HG02642 (cell line): Measurements from ENCODE around the gene AGAP3.

Source experiments
- ATAC-seq: cut with Tn5 transposase; IDR thresholded peaks from one replicate; pipeline ENCODE4 v1.9.1; 2021; ENCODE audit warnings: mild to moderate bottlenecking; ENCODE audit not compliant: unreplicated experiment, poor library complexity

Gene AGAP3

DNA sequence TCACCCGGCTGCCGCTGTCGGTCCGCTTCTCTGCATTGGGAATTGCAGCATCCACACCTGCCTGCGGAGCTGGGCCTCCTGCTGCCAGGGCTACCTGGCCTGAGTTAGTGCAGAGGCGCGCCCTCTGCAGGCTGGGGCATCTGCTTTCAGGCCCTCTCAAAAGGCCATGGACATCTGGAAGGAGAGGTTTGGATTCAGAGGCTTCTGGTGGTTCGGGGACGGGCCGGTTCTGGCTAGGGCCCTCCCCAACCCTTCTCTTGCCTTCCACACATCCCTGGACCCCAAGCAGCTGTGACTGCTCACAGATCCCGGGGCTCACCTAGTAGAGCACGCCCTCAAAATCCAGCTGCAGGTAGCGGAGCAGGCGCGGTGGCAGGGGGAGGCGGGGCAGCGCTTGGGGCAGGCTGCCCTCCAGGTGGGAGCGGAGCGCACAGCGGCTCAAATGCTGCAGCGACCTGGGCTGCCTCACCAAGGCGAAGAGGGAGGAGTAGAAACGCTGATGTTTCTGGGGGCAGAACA lies 89.6 kb downstream of the AGAP3 start:
- ATAC-seq, result no peak

DNA sequence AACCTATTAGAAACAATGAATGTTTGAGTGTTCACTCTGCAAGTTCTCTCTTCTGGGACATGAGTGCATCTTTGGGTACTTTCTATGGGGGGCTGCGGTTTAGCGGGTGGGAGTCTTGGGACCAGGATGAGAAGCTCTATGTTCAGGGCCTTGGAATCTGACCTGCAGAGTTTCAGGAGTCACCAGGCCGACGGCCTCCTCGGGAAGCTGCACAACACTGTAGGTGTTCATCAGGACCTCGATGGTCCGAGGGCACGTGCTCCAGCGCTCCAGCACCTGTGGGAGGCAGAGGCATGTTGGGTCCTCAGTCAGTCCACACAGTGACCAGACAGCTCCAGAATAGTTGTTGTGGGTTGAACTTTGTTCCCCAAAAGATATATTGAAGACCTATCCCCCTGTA lies 90.1 kb downstream of the AGAP3 start:
- no peak for ATAC-seq

DNA sequence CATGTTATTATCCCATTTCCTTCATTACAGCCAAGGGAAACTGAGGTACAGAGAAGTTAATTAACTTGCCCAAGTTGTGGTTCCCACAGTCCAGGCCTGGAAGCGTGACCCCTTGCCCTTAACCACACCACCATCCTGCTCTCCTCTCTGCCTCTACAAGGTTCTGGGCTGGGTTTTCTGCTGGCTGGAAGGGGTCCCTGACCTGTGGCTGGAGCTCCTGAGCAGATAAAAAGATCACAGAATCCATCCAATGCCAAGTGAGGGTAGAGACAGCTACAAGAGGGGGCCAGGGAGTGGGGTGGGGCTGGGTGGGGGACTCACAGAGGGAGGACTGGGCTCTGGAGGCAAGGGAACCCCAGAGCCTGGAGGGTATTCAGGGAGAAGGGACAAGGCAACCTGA lies 91.0 kb downstream of the AGAP3 start:
- no peak for ATAC-seq

DNA sequence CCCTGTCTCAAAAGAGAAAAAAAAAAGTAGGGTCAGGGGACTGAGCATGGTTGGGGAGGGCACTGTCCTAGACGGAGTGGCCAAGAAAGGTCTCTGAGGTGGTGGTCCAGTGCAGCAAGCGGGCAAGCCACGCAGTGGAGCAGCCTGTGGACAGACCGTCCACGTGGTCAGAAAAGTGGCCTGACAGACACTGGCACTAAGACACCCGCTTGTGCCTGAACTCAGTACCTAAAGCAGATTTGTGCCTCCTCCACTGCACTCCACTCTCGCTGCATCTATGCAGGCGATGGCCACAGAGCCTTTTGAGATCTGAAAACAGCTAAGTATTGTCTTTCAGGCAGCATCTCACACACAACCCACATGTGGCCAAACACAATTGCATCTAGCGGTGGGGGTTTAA lies 92.0 kb downstream of the AGAP3 start:
- no peak for ATAC-seq

DNA sequence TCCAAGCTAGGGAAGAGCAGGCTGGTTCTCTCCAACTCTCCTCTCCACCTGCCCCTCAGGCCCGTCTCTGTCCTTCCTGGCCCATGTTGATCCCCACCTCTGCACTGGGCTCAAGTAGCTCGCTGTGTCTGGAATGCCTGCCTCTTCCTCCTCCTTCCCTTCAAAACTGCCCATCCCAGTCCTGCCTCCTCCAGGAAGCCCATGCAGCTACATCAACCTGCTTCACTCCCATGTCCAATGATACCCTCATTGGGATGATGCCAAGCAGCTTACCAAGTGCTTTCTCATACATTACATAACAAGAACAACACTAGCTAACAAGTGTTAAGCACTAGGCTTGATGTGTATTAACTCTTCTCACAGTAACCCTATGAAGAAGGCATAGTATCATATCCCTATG lies 92.6 kb downstream of the AGAP3 start:
- no peak for ATAC-seq

DNA sequence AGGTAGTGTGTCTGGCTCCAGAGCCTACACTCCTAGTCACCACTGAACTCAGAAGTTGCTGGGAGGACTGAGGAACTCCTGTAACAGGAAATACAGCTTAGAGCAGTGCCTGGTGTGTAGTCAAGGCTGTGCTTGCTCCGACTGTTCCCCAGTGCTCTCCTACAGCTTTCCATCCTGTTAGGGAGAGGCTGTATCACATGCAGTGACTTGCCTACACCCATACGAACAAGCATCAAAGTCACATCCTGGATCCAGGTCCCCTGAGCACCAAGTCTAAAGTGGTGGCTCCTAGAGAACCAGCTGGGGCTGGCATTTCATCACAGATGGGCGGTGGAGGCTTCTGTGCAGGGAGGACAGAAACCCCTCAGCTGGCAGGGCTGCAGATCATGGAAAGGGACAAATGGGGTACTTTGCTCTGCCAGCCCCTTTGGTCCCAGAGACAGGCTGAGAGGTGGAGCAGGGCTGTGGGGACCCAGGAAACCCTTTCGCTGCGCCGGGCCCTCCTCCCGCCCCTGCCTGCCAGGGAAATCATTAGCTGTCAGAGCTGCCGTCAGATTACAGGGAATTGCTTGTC lies 93.1 kb downstream of the AGAP3 start:
- no peak for ATAC-seq

DNA sequence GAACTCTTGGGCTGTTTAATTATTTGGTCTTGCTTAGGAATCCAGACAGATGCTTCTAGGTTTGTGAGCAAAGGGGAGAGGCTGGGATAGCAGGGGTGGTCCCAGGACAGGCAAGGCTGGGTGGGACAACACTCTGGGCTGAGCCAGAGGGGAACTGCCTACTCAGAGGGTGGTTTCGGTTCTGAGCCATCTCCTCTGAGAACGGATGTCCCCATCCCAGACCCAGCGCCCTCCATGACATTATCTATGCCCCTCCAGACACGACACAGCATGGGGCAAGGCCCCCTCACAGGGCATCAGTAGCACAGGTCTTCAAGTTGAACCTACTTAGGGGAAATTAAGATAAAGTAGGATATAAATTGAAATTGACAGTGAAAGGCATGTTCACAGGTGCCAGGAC lies 93.7 kb downstream of the AGAP3 start:
- no peak for ATAC-seq

DNA sequence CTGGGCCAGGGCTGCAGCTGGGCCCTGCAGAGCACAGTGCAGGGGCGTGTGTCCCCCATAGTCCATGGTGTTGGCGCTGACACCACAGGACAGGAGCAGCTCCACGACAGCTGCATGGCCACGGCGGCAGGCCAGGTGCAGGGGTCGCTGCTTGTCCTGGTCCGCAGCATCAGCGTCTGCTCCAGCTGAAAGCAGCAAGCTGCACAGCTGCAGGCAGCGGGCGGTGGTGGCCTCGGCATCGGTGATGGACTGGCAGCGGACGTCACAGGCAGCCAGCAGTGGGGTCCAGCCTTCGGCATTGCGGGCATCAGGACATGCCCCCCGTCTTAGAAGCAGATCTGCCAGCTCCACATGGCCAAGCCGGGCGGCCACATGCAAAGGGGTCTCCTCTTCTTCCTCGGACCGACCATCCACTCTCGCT lies 94.7 kb downstream of the AGAP3 start:
- no peak for ATAC-seq

DNA sequence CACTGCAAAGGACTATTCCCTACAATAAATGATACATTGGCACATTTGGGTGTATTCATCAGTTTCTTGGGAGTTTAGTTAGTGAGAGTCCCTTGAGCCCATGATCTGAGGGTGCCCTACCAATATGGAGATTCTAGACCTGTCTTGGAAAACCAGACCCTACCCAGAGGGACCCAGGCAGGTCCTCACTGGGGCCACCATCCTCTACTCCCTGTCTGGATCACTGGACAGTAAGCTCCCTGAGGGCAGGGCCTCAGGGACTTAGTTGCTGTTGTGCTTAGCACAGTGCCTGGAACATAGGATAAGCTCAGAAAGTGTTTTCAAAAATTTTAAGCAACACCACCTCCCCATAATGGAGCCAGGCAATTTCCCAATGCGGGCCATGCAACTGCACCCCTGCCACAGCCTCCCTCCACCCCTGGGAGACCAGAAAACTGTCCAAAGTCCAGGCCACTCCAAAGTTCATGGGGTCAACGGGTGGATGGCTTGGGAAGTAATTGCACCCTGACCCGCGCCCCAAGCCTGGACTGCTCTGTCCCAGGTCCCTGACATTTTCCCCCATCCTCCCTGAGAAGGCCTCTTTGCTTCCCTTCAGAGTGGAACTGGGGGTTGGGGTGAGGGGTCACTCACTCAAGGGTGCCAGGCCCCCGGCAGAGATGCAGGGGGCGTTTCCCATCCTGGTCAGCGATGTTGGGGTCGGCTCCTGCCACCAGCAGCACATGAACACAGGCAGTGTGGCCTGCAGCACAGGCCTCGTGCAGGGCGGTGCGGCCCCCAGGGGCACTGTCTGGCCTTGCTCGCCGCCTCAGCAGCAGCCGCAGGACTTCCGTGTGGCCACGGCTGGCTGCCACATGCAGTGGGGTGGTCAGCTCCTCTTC lies 99.7 kb downstream of the AGAP3 start:
- no peak for ATAC-seq

DNA sequence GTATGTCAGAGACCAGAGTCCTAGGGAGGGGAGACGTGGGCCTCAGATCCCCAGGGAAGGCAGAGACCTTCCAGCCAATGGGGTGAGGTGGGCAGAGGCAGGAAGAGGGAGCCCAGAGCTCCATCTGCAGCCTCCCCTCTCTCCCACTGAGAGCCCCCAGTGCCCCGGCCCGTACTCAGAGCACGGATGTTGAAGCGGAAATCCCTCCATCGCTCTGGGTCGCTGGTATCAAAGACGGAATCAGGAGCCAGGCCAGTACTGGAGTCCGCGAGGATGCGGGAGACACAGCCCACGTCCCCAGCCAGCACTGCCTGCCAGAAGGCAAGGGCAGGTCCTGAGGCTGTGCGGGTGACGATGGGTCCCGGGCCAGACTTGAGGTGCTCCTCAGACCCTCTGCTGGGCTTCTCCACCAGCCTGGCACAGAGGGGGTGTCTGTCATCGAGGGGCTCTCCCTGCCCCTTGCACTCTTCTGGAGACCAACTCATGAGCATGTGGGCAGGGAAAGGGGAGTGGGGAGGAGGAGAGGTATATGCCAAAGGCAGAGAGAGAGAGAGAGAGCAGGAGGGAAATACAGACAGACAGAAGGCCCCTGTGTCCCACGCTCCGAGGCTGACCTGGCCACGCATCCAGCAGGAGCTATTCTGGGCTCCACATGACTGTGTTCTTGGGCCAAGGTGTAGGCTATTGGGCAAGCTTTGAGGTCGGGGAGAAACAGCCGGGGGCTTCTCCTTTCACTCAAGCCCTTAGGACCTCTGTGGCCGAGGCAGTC lies 100.5 kb downstream of the AGAP3 start, which contains the start of gene ASB10:
TSS of gene ASB10 (minus strand) at position 611 of the 769 bp plus-strand sequence. CDS start at position 491, 120 bp downstream.
- ATAC-seq, result no peak

DNA sequence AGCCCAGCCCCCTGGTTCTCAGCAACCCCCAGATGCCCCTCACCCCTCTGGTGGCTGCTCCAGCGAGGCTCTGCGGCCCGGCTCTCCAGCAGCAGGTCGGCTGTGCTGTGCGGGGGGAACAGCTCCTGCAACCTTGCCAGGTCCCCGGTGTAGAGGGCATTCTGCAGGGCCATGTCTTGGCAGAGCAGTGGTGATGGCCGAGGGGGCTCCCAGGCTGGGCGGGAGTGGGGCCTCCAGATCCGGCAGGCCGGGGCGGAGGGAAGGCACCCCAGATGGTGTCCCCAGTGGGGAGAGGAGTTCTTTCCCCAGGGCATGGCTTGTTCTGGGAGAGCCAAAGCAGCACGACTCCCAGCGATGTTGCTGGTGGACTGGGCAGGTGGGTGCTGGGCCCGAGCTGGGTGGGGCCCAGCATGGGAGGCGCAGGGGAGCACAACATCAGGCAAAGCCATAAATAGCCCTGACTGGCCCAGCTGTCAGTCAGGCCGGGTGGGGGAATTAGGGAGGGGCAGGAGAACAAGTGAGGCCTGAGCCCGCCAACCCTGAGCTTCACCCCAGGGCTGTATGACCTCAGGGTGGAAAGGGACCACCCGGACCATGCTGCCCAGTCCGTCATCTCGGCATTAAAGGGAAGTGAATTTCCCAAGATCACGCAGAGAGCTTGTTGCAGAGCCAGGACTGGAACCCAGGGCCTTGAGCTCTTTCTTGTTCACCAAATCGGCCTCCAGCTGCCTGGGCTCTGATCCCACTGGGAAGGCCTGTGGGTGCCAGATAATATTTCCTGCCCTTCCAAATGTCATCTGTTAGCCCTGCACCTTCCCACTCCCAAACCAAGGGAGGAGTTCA lies 101.4 kb downstream of the AGAP3 start:
- ATAC-seq, result no peak

DNA sequence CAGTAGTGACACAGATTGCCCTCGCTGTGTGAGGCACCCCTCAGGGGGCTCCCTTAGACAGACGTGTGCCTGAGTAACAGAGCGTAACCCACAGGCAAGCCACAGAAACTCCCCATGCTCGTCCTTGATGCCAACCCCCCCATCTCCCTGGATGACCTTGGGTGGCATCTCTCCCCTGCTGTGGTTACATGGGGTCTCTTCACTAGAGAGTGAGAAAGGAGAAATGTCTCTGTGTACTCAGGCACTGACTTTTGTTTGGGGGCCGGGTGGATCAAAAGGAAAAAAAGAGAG lies 101.9 kb downstream of the AGAP3 start:
- ATAC-seq, result no peak

DNA sequence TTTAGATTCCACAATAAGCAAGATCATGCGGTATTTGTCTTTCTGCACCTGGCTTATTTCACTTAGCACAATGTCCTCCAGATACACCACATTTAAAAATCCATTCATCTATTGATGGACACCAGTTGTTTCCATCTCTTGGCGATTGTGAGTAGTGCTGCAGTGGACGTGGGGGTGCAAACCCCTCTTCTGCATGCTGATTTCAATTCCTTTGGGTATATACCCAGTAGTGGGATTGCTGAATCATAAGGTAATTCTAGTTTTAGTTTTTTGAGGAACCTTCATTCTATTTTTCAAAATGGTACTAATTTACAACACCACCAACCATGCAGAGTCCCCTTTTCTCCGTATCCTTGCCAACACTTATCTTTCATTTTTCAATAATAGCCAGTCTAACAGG lies 102.8 kb downstream of the AGAP3 start:
- no peak for ATAC-seq

DNA sequence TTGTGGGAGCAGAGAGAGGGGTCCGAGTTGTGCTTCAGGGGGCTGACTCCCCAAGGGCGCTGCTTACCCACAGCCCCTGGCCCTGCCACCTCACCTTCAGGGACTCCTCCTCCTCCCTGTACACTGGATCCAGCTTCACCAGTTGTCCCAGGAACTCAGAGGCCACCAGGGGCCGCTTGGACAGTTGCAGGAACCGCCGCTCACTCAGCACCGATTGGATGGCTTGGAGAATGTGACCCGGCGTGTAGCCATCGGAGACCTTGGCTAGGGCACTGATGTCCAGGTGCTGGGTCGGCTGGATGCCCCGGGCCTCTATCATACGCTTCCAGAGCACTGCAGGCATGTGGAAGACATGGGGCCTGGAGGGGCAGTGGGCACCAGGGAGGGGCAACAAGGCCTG lies 105.3 kb downstream of the AGAP3 start:
- ATAC-seq, result no peak

DNA sequence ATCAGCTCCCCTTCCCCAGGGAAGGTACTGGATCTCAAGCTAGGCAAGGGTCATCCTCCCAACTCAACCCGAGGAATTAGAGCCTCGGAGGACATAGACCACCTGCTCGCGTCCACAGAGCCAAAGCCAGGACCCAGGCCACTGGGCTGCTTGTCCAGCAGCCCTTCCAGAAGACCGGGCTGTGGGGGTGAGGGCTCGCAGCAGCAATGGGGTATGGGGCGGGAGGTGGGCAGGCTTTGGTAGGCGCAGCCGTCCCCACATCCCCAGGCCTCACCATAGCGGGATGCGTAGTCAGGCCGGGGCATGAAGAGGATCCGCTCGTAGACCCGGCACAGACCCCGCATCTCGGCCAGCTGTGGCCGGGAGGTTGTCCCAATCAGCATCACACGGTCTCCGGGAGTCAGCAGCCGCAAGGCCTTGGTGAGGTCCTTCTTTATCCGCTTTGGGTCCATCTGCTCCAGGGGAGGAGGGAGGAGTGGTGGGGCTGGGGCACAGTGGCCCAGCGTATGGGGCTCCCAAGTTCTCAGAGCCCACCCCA lies 105.8 kb downstream of the AGAP3 start:
- no peak for ATAC-seq

DNA sequence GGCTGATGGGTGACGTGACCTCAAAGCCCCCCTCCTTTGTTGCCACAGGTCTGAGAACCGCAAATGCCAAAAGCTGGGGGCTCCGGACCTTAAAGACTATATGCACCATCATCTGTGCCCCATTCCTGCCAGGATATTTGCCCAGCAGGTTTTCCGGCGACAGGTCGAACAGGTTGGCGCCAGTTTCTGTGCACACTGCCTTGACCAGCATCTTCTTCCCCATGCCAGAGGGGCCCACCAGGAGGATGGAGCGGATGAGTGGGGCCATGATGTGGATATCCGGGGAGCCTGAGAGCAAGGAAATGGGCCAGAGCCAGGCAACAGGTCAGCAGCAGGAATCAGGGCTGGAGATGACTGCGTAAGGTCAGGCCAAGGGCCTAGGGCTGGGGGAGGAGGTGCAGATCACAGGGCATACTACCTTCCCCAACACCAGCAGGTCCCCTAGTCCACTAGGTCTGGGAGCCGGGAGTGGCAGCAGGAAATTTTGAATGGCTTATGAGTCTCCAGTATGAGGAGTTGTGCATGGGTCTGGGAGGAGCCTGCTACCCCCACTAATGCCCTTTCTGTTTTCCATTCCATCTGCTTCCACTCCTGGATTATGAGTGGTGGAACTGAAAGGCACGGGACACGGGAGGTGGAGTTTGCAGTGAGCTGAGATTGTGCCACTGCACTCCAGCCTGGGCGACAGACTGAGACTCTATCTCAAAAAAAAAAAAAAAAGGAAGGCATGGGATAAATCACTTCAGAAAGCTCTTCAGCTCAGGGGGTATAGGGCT lies 107.1 kb downstream of the AGAP3 start:
- no peak for ATAC-seq
